HEK293 (cell line): ENCODE data around the gene DUSP6.
A peak's percentile ranks its signal among the peaks of the same experiment; 100 is the strongest.

ENCODE experiments used
- CTCF ChIP-seq: fragments of 450-650 bp; formaldehyde crosslinking; IDR thresholded peaks from 2 replicates; pipeline ENCODE4 v1.5.1; 2016; ENCODE audit warnings: missing biosample characterization, missing genetic modification characterization
- ELK4 ChIP-seq: IDR thresholded peaks from 2 replicates; pipeline ENCODE4 v1.6.1; 2011; ENCODE audit warnings: mild to moderate bottlenecking, low read depth, low read length, borderline replicate concordance
- GLIS2 ChIP-seq: fragments of 450-650 bp; formaldehyde crosslinking; IDR thresholded peaks from 2 replicates; pipeline ENCODE4 v1.5.1; 2016; ENCODE audit warnings: missing biosample characterization, missing genetic modification characterization
- MEIS1 ChIP-seq: sonication (generic); formaldehyde crosslinking; IDR thresholded peaks from 2 replicates; pipeline ENCODE4 v1.8.1; 2022; ENCODE audit warnings: missing genetic modification reagents, mild to moderate bottlenecking, borderline replicate concordance
- RBAK ChIP-seq: fragments of 450-650 bp; formaldehyde crosslinking; IDR thresholded peaks from 2 replicates; pipeline ENCODE4 v1.5.1; 2016; ENCODE audit warnings: missing biosample characterization, missing genetic modification characterization
- TRIM28 ChIP-seq: IDR thresholded peaks from 2 replicates; pipeline ENCODE4 v1.6.1; 2011; ENCODE audit warnings: low read length, control low read depth, borderline replicate concordance
- YY1 ChIP-seq: fragments of 450-650 bp; formaldehyde crosslinking; IDR thresholded peaks from 2 replicates; pipeline ENCODE4 v1.5.1; 2018; ENCODE audit warnings: missing biosample characterization, missing genetic modification characterization
- ZBTB11 ChIP-seq: fragments of 450-650 bp; formaldehyde crosslinking; conservative IDR thresholded peaks from 2 replicates; pipeline ENCODE4 v1.5.1; 2016; ENCODE audit warnings: low read depth, missing biosample characterization, missing genetic modification characterization
- ZBTB26 ChIP-seq: fragments of 450-650 bp; formaldehyde crosslinking; optimal IDR thresholded peaks from 2 replicates; pipeline ENCODE3; 2016; ENCODE audit warnings: missing biosample characterization, mild to moderate bottlenecking, missing genetic modification characterization
- ZBTB8A ChIP-seq: fragments of 450-650 bp; formaldehyde crosslinking; IDR thresholded peaks from 2 replicates; pipeline ENCODE4 v1.5.1; 2016; ENCODE audit warnings: missing biosample characterization, missing genetic modification characterization
- ZFP69B ChIP-seq: fragments of 450-650 bp; formaldehyde crosslinking; IDR thresholded peaks from 2 replicates; pipeline ENCODE4 v1.5.1; 2016; ENCODE audit warnings: missing biosample characterization, missing genetic modification characterization
- ZNF157 ChIP-seq: fragments of 450-650 bp; formaldehyde crosslinking; IDR thresholded peaks from 2 replicates; pipeline ENCODE4 v1.5.1; 2016; ENCODE audit warnings: missing biosample characterization, missing genetic modification characterization
- ZNF211 ChIP-seq: fragments of 450-650 bp; formaldehyde crosslinking; IDR thresholded peaks from 2 replicates; pipeline ENCODE4 v1.5.1; 2016; ENCODE audit warnings: low read depth, missing biosample characterization, missing genetic modification characterization
- ZNF23 ChIP-seq: fragments of 450-650 bp; formaldehyde crosslinking; IDR thresholded peaks from 2 replicates; pipeline ENCODE4 v1.5.1; 2016; ENCODE audit warnings: missing biosample characterization, missing genetic modification characterization, borderline replicate concordance
- ZNF335 ChIP-seq: fragments of 450-650 bp; formaldehyde crosslinking; conservative IDR thresholded peaks from 2 replicates; pipeline ENCODE4 v1.5.1; 2016; ENCODE audit warnings: missing biosample characterization, missing genetic modification characterization
- ZNF501 ChIP-seq: fragments of 450-650 bp; formaldehyde crosslinking; IDR thresholded peaks from 2 replicates; pipeline ENCODE4 v1.5.1; 2016; ENCODE audit warnings: missing biosample characterization, missing genetic modification characterization
- ZNF600 ChIP-seq: fragments of 450-650 bp; formaldehyde crosslinking; IDR thresholded peaks from 2 replicates; pipeline ENCODE4 v1.5.1; 2016; ENCODE audit warnings: missing biosample characterization, missing genetic modification characterization
- ZNF645 ChIP-seq: fragments of 450-650 bp; formaldehyde crosslinking; IDR thresholded peaks from 2 replicates; pipeline ENCODE4; 2016; ENCODE audit warnings: missing biosample characterization, missing genetic modification characterization
- ZNF660 ChIP-seq: fragments of 450-650 bp; IDR thresholded peaks from 2 replicates; pipeline ENCODE4 v1.5.1; 2018; ENCODE audit warnings: missing biosample characterization, mild to moderate bottlenecking, missing genetic modification characterization
- ZNF777 ChIP-seq: fragments of 450-650 bp; formaldehyde crosslinking; IDR thresholded peaks from 2 replicates; pipeline ENCODE4 v1.5.1; 2017; ENCODE audit warnings: missing biosample characterization, missing genetic modification characterization, borderline replicate concordance
- TF ChIP-seq, protein P1 (sequence below): fragments of 450-650 bp; formaldehyde crosslinking; IDR thresholded peaks from 2 replicates; pipeline ENCODE4 v1.5.1; 2016; ENCODE audit warnings: missing biosample characterization, missing genetic modification characterization
- TF ChIP-seq, protein P2 (sequence below): fragments of 450-650 bp; formaldehyde crosslinking; IDR thresholded peaks from 2 replicates; pipeline ENCODE4 v1.5.1; 2016; ENCODE audit warnings: missing biosample characterization, missing genetic modification characterization
- TF ChIP-seq, protein P3 (sequence below): fragments of 450-650 bp; formaldehyde crosslinking; IDR thresholded peaks from 2 replicates; pipeline ENCODE4 v1.5.1; 2016; ENCODE audit warnings: missing biosample characterization, missing genetic modification characterization, borderline replicate concordance

The DUSP6 gene

DNA sequence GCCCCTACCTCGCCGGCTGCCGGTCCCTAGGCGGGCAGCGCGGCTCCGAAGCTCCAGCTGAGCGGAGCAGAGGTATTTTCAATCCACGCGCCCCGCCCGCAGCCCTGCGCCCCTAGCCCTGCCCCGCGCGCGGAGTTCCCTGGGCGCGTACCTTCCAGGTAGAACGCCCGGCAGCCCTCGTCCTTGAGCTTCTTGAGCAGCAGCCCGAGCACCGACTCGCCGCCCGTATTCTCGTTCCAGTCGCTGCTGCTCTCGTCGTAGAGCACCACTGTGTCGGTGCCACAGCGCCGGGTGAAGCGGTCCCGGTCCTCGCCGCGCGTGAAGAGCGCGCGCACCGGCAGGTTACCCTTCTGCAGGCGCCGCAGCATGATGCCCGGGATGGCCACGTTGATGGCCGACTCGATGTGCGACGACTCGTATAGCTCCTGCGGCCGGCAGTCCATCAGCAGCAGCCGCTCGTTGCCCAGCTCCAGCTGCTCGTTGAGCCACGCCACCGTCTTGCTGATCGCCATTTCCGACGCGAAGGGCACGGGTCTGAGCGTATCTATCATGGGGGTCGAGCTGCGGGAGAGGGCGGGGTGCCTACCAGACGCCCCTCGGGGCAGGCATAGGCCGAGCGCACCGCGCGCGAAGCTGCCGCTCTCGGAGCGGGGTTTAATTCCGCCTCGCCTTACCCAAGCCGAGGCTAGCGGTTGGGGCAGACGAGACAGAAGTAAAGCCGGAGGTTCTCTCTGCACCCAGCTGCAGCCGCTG, 636 bp downstream of the DUSP6 start (continued):
- TF ChIP-seq GLIS2 (tag by site-specific recombination) (peak; percentile 97), ELK4 (no peak), RBAK (tag by site-specific recombination) (no peak), ZBTB8A (tag by site-specific recombination) (peak; percentile 97), ZNF645 (tag by site-specific recombination) (no peak), ZNF211 (no peak), MEIS1 (no peak), ZNF501 (tag by site-specific recombination) (peak; percentile 19; the same call in 1 of the 2 replicates), ZNF335 (tag by site-specific recombination) (peak; percentile 86), YY1 (tag by site-specific recombination) (peak; percentile 74), ZNF23 (tag by site-specific recombination) (no peak), ZNF660 (0 out of 2 replicates have a peak, but pooled peaks have one; percentile 3), ZBTB26 (tag by site-specific recombination) (peak; percentile 99), ZNF600 (tag by site-specific recombination) (peak; percentile 49; the same call in 1 of the 2 replicates), ZFP69B (tag by site-specific recombination) (no peak), CTCF (tag by site-specific recombination) (peak; percentile 5; the same call in 1 of the 2 replicates), ZBTB11 (tag by site-specific recombination) (0 out of 2 replicates have a peak, but pooled peaks have one; percentile 5), ZNF157 (tag by site-specific recombination) (no peak), TRIM28 (no peak), ZNF777 (peak; percentile 78; the same call in 1 of the 2 replicates)
- TF ChIP-seq, protein P1, sequence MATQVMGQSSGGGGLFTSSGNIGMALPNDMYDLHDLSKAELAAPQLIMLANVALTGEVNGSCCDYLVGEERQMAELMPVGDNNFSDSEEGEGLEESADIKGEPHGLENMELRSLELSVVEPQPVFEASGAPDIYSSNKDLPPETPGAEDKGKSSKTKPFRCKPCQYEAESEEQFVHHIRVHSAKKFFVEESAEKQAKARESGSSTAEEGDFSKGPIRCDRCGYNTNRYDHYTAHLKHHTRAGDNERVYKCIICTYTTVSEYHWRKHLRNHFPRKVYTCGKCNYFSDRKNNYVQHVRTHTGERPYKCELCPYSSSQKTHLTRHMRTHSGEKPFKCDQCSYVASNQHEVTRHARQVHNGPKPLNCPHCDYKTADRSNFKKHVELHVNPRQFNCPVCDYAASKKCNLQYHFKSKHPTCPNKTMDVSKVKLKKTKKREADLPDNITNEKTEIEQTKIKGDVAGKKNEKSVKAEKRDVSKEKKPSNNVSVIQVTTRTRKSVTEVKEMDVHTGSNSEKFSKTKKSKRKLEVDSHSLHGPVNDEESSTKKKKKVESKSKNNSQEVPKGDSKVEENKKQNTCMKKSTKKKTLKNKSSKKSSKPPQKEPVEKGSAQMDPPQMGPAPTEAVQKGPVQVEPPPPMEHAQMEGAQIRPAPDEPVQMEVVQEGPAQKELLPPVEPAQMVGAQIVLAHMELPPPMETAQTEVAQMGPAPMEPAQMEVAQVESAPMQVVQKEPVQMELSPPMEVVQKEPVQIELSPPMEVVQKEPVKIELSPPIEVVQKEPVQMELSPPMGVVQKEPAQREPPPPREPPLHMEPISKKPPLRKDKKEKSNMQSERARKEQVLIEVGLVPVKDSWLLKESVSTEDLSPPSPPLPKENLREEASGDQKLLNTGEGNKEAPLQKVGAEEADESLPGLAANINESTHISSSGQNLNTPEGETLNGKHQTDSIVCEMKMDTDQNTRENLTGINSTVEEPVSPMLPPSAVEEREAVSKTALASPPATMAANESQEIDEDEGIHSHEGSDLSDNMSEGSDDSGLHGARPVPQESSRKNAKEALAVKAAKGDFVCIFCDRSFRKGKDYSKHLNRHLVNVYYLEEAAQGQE: 0 out of 2 replicates have a peak, but pooled peaks have one; percentile 22
- TF ChIP-seq, protein P2, sequence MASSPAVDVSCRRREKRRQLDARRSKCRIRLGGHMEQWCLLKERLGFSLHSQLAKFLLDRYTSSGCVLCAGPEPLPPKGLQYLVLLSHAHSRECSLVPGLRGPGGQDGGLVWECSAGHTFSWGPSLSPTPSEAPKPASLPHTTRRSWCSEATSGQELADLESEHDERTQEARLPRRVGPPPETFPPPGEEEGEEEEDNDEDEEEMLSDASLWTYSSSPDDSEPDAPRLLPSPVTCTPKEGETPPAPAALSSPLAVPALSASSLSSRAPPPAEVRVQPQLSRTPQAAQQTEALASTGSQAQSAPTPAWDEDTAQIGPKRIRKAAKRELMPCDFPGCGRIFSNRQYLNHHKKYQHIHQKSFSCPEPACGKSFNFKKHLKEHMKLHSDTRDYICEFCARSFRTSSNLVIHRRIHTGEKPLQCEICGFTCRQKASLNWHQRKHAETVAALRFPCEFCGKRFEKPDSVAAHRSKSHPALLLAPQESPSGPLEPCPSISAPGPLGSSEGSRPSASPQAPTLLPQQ: peak; percentile 38; the same call in 1 of the 2 replicates
- TF ChIP-seq, protein P3, sequence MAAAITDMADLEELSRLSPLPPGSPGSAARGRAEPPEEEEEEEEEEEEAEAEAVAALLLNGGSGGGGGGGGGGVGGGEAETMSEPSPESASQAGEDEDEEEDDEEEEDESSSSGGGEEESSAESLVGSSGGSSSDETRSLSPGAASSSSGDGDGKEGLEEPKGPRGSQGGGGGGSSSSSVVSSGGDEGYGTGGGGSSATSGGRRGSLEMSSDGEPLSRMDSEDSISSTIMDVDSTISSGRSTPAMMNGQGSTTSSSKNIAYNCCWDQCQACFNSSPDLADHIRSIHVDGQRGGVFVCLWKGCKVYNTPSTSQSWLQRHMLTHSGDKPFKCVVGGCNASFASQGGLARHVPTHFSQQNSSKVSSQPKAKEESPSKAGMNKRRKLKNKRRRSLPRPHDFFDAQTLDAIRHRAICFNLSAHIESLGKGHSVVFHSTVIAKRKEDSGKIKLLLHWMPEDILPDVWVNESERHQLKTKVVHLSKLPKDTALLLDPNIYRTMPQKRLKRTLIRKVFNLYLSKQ (tag by site-specific recombination): no peak
